GM18909 (cell line): ENCODE results near the gene C16orf54.
"Not testable (repeated sequence)": the region's sequence is repeated elsewhere in the genome, so short reads cannot be mapped to it uniquely, and the experiment has no call there.

Experiments used
- ATAC-seq: cut with Tn5 transposase; IDR thresholded peaks from one replicate; pipeline ENCODE4 v1.9.1; 2021; ENCODE audit warnings: mild to moderate bottlenecking; ENCODE audit not compliant: unreplicated experiment, poor library complexity

C16orf54 gene

DNA sequence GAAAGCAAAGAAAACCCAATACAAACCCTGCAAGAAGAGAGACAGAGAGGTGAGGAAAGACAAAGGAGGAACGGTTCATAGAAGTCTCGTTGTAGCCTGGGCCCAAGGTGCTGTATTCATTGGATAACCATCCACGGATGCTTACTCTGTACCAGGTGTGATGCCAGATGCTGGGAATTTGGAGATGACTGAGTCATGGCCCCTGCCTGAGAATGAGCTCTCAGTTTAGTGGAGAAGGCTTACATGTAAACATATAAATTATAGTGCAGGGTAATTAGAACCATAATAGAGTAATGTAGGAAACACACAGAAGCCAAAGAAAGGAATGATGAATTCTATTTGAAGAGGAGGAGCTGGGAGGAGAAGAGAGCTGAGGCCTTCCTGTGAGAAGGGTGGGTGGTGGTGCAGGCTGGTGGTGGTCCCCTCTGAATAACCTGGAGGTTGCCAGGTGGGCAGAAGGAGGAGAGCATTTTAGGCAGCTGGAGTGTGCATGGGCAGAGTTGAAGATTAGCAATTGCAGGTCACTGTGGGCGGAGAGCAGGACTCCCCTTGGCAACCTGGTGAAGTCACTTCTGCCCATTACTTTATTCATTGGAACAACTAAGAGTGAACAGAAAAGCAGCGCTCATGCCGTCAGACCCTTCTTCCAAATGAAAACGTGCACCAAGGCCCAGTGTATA lies 24.6 kb upstream of the C16orf54 start:
- no peak for ATAC-seq

DNA sequence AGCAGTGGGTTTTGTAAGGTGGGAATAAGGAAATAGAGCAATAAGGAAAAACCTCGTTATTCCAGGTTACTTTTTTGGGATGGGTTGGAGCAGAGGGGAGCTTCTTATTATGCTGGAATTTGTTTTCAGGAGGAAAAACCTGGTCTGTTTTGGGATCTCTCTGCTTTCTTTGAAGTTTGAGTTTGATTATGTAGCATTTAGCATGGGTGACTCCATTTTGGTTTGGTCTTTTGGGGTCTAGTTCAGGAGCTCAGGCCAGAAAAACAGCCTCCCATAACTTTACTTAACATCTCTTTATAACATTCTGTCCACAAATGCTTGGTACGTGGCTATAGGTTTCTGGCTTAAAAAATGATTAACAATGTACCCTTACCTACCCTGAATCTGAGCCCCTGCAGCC lies 23.7 kb upstream of the C16orf54 start:
- no peak for ATAC-seq

DNA sequence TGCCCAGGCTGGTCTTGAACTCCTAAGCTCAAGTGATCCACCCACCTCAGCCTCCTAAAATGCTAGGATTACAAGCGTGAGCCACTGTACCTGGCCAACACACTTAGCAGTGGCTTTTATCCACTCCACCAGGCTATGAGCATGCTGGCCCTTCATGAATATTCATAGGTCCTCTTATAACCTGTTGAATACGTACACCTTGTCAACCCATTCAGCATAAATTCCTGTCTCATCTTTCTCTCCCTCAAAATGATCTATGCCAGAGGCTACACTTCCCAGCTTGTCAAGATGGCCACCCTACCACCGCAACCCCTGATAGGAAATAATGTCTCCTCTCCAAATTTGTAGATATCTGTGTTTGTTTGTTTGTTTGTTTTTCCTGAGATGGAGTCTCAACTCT lies 21.3 kb upstream of the C16orf54 start:
- ATAC-seq: no peak

DNA sequence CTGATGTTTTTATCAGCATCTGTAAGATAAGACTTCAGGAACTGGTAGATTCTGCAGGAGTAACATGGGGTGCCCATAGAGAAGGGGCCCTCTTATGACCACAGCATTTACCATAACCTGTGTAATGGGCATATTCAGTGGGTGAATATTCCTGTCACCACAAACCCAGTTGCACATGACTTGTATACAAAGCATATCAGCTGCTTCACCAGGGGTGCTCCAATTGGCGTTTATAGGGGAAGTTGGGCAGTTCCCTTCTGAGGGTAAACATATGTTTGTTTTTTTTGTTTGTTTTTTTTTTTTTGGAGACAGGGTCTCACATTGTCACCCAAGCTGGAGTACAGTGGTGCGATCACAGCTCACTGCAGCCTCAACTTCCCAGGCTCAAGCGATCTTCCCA lies 20.8 kb upstream of the C16orf54 start:
- ATAC-seq: no peak

DNA sequence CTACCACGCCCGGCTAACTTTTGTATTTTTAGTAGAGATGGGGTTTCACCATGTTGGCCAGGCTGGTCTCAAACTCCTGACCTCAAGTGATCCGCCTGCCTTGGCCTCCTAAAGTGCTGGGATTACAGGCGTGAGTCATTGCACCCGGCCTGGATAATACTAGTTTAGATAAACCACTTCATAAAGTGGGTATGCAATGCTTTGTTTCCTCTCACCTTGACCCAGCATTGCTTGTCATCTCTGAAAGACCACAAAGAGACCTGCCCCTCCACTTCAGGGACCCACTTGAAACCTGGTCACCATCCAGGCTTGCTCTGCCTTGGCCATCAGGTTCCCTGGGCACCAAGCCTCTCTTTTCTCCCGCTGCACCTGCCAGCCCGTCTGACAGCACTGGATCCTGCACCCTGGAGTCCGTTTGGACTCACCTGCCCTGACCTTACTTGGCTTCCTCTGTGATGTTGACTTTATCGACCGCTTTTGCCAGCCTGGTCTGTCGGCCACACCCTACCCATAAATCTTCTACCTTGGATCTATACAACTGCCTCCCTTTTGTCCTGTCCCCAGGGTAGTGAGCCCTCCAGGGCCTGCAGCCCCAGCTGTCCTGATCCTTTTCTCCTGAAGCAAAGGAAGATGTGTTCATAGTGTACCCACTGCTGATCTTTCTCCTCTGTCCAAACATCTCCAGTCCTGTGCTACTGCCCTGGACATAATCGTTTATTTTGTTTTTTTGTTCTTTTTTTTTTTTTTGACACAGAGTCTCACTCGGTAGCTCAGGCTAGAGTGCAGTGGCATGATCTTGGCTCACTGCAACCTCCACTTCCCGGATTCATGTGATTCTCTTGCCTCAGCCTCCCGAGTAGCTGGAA lies 19.6 kb upstream of the C16orf54 start:
- ATAC-seq: no peak

DNA sequence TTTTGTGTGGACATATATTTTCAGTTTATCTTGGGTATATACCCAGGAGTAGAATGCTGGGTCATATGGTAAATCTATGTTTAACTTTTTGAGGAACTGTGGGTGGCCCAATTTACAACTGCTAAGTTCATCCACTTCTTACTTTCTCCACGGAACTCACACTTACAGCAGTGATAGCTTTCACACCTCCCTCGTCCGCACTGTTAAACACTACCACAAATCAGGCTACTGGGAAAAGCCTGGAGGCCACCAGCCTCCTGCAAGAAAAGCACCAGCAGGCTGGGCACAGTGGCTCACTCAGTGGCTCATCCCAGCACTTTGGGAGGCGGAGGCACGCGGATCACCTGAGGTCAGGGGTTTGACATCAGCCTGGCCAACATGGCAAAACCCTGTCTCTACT lies 17.5 kb upstream of the C16orf54 start:
- ATAC-seq: no peak

DNA sequence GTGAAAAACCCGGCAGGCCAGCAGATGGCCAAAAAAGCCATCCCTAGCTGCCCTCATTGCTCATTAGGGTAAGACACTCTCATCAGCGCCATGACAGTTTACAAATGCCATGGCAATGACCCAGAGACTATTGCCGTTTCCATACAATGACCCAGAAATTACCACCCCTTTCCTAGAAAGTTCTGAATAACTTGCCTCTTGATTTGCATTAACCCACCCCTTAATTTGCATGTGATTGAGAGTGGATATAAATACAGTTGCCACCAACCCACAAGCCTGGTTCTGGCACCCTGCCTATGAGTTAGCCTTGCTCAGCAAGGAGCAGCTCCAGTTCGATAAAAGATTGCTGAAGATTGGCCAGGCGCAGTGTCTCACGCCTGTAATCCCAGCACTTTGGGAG lies 16.1 kb upstream of the C16orf54 start:
- ATAC-seq: no peak

DNA sequence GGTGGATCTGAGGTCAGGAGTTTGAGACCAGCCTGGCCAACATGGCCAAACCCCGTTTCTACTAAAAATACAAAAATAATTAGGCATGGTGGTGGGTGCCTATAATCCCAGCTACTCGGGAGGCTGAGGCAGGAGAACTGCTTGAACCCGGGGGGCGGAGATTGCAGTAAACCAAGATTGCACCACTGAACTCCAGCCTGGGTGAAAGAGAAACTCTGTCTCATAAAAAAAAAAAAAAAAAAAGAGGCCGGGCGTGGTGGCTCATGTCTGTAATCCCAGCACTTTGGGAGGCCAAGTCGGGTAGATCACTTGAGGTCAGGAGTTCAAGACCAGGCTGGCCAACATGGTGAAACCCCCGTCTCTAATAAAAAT lies 15.5 kb upstream of the C16orf54 start:
- ATAC-seq: not testable (repeated sequence)

DNA sequence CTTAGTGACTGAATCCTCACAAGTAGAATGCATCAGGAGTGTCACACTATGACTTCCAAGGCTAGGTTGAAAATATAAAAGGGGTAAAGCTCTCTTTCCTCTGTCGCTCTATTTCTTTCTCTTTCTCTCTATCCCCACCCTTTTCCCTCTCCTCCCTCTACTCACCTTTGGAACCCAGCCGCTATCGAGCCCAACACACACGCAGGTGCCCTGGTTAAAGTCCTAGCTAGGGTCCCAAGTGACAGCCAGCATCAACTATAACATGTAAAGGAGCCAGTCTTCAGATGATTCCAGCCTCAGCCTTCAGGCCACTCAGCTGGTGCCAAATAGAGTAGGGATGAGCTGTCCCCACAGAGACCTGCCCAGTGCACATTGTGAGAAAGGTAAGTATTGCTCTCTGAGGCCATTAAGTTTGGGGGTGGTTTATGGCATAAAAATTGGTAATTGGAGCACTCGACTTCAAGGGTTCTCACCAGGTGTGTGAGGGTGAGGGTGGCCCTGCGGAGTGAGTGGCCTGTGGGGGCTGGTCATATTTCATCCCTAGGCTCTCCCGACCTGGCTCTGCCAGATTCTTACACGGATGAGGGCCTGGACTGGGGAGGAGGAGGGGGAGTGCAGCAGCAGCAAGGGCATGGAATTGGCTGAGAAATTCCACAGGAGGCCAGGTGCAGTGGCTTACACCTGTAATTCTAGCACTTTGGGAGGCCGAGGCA lies 14.9 kb upstream of the C16orf54 start:
- ATAC-seq: no peak

DNA sequence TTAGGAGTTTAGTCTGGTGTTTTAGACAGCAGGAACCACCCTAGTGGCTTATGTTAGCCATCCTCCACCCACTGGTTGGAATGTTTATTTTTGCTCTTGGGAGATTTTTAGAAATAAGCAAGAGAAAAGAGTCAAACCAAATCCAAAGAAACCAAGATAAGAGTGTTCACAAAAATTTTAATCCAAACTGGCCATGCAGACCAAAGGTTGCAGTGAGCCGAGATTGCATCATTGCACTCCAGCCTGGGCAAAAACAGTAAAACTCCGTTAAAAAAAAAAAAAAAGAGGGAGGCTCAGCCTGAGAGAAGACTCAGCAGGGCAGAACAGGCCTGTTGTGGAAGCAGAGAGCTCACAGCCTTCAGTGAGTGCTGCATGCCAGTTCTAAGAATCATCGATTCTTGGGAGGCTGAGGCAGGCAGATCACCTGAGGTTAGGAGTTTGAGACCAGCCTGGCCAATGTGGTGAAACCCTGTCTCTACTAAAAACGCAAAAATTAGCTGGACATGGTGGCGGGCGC lies 12.2 kb upstream of the C16orf54 start:
- ATAC-seq: no peak

DNA sequence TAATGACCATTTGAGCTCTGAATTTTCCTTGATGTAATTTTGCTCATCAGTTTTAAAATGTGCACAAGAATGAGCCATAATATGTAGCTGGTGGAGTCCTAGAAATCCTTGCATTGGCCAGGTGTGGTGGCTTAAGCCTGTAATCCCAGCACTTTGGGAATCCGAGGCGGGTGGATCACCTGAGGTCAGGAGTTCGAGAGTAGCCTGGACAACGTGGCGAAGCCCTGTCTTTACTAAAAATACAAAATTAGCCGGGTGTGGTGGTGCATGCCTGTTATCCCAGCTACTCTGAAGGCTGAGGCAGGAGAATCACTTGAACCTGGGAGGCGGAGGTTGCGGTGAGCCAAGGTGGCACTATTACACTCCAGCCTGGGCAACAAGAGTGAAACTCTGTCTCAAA lies 11.3 kb upstream of the C16orf54 start:
- ATAC-seq: not testable (repeated sequence)

DNA sequence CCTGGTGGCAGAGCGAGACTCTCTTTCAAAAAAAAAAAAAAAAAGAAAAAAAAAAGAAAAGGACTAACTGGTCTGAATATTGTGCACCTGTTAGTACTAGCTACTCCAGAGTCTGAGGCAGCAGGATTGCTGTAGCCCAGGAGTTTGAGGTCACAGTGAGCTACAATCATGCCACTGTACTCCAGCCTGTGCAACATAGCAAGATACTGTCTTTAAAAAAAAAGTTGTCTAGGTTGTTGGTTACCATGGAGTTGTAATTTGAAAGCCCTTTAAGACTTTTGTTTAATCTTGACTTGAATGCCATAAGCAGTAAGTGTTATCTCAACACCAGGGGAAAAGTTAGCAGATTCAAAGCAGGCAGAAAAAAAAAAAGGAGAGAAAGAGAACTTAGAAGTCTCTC lies 10.9 kb upstream of the C16orf54 start:
- no peak for ATAC-seq

DNA sequence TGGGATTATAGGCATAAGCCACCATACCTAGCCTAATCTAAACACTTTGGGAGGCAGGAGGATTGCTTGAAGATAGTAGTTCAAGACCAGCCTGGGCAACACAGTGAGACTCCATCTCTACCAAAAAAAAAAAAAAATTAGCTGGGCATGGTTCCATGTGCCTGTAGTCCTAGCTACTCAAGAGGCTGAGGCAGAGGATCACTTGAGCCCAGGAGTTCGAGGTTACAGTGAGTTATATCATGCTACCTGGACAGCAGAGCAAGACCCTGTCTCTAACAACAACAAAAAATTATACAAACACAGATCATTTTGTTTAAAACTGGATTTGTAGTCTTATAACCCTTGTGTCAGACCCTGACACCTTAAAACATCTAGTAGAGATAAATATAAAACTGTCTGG lies 7.7 kb upstream of the C16orf54 start:
- no peak for ATAC-seq

DNA sequence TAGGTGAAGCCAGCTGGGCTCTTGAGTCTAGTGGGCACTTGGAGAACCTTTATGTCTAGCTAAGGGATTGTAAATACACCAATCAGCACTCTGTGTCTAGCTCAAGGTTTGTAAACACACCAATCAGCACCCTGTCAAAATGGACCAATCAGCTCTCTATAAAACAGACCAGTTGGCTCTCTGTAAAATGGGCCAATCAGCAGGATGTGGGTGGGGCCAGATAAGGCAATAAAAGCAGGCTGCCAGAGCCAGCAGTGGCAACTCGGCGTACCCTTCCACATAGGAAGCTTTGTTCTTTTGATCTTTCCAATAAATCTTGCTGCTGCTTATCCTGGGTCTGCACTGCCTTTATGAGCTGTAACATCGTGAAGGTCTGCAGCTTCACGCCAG lies 3.0 kb upstream of the C16orf54 start:
- ATAC-seq: not testable (repeated sequence)

DNA sequence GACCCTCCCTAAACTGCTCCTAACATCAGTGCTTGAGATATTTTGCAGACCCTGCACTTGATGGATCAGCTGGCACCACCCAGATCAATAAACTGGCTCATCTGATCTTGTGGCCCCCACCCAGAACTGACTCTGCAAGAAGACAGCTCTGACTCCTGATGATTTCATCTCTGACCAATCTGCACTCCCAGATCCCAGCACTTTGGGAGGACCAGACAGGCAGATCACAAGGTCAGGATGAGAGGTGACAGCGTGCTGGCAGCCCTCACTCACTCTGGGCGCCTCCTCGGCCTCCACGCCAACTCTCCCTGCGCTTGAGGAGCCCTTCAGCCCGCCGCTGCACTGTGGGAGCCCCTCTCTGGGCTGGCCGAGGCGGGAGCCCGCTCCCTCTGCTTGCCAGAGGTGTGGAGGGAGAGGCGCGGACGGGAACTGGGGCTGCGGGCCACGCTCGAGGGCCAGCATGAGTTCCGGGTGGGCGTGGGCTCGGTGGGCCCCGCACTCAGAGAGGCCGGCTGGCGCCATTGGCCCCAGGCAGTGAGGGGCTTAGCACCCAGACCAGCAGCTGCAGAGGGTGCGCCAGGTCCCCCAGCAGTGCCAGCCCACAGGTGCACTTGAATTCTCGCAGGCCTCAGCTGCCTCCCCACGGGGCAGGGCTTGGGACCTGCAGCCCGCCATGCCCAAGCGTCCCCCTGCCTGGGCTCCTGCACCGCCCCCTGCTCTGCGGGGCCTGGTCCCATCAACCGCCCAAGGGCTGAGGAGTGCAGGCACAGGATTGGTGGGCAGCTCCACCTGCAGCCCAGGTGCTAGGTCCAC lies 2.4 kb upstream of the C16orf54 start:
- no peak for ATAC-seq

DNA sequence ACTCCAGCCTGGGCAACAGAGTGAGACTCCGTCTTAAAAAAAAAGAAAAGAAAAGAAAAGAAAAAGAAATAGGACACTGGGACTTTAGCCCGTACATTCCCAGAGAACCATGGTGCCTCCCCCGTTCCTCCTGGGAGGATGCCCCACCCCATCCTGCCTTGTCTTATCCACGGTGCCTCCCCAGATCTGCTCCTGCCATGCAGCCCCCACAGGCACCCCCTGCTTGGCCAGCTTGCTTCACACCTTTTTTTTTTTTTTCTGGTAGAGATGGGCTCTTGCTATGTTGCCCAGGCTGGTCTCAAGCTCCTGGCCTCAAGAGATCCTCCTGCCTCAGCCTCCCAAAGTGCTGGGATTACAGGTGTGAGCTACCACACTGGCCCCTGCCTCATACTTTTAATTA lies 728 bp upstream of the C16orf54 start:
- ATAC-seq: not testable (repeated sequence)

DNA sequence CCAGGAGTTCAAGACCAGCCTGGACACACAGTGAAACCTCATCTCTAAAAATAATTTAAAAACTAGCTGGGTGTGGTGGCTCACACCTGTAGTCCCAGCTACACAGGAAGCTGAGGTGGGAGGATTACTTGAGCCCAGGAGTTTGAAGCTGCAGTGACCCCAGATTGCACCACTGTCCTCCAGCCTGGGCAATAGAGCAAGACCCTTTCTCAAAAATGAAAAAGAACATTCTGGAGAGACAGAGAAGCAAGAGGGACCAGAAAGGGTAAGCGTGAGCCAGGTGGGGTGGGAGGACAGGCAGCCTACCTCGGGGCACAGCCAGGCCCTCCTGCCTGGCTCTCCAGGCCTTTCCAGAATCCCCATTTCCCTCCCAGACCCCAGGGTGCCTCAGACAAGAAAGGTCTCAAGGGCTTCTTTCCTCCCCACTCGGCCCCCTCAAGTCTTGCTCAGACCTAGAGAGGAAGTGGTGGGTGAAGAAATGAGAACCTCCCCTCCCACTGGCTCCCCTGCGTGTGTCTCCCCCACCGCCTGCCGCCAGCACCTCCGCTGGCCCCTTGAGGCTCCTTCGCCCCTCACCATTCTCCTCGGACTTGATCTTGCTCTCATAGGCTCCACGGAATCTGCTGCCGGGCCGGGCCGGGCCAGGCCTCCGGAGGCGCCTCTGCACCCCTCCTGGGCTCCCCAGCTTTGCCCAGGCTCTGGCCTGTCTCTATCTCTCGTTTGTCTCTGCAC lies 503 bp downstream of the C16orf54 start:
- ATAC-seq: peak; percentile 41

DNA sequence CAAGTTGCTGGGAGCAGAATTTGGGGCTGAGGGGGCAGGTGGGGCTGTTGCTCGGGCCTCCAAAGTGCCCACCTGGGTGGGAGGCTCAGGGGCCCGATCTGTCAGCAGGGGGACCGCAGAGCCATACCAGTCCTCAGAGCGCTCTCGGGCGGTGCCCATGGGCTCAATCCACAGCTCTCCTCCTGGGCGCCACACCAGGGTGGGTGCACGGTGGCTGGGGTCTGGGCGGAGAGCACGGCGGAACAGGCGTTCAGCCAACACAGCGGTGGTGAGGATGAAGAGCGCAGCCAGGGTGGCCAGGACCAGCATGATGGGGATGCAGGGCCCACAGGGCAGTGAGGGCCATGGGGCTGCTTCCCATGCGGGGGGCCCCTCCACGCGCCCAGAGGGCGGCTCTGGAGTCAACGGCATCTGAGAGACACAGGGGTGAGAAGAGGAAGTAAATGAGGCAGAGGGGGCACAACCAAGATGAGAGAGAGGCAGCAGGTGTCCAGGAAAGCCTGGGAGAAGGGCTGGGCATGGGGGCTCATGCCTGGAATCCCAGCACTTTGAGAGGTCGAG lies 1.2 kb downstream of the C16orf54 start:
- no peak for ATAC-seq

DNA sequence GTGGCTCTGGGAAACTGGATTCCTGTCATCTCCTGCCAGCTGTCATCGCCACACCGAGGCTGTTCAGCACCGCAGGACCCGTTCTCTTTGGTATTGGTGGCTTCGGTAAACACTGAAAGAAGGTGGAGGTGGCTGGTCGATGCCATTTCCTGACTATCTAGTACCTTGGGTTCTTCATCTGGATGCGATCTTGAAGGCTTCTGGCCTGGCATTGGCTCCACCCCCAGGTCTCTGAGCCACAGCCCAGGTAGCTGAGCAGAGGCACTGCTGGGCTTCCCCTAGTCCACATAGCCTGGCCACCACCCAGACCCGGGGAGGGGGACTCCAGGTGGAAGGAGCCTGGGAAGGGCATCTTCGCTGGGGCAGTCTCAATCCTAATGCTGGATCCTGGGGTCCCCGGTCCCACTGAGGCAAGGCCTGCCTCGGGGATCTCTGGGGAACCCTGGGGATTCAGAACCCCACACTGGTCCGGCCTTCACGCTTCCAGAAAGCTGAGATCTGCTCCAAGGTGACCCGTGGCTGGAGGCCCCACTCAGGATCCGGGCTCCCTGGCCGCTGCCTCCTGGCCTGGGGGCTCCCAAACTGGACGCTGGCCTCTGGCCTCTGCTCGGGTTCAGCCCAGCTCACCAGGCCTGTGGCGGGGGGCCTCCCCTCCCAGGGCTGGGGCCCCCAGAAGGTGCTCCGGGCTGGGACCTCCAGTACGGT lies 1.8 kb downstream of the C16orf54 start:
- ATAC-seq: no peak
